Measurements from ENCODE around the gene PPP2R1B.

- no peak for TF ChIP-seq CTCF (IDR thresholded peaks at IDR 0.05)
- TF ChIP-seq EZH2 (IDR thresholded peaks at IDR 0.05; ENCODE audit: borderline replicate concordance, insufficient read depth, low read depth, low read length, poor library complexity, severe bottlenecking): no peak
Observed at GRCh38 chr11:111699579-111700156, 66.5 kb downstream of the PPP2R1B start.
